GM21367 (cell line): ENCODE data around the gene APEX1.
A peak's percentile ranks its signal among the peaks of the same experiment; 100 is the strongest.
"Not testable (repeated sequence)": the region's sequence is repeated elsewhere in the genome, so short reads cannot be mapped to it uniquely, and the experiment has no call there.

Source experiments
- ATAC-seq: cut with Tn5 transposase; IDR thresholded peaks from one replicate; pipeline ENCODE4 v1.9.1; 2021; ENCODE audit not compliant: unreplicated experiment

APEX1 gene

DNA sequence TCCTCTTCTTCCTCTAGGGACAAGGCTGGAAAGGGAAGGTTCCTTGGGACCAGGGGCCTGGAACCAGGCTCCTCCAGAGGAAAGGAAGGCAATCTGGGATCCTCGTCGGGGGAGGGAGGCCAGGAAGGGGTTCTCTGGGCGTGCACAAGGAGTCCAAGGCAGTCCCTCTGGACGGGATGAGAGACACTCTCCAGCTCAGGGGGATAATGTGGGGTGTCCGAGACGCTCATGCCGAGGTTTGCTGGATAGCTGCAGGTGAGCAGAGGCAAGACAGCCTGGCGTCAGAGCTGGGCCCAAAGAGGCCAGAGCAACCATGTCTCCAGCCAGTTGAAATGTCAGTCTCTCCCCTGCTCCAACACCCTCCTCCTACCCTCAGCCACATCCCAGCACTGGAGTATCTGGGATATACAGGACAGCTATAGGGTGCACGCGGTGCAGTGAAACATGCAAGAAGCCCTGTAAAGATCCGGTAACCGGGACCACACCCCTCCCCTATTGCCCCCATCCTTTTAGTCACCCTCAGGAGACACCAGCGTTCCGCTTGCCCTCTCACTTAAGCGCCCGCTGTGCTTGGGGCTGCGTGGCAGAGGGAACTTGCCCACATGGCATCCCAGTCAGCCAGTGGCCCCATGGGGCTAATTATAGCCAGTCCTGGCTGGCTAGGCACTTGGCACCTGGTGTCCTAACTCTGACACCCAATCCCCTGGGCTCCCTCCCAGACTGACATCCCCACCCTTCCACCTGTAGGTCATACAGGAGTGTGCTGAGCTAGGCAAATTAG is 19.3 kb upstream of the APEX1 start, which contains the start of gene KLHL33:
TSS of gene KLHL33 (minus strand) at position 585 of the 781 bp plus-strand sequence. CDS start at position 230, 355 bp downstream.
- ATAC-seq: no peak

DNA sequence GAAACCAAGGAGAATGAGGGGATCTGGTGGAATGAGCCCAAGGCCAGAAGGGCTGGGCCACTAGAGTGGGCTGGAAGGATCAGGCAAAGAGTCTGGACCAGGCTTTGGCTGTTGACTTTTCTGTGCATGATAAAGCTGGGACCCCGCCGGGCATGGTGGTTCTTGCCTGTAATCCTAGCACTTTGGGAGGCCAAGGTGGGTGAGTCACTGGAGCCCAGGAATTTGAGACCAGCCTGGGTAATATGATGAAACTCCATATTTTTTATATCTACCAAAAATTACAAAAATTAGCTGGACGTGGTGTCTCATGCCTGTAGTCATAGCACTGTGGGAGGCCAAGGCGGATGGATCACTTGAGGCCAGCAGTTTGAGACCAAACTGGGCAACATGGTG is 18.7 kb upstream of the APEX1 start:
- no peak for ATAC-seq

DNA sequence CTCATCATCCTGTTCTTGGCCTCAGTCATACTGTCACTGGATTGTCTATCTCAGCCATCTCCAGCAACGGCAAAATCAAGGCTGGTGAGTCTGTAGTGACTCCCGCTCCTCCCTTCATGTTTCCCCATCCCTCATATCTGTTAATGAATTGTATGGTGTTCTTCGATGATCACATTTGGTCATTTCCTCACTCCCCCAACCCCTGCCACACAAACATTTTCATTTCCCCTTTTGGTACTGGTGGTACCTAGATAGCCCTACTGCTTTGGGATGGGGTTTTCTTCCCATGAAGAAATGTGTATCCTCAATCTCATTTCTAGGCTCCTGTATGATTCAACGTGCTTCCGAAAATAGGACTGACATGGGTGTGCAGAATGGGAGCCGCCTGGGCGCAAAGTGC is 16.4 kb upstream of the APEX1 start:
- no peak for ATAC-seq

DNA sequence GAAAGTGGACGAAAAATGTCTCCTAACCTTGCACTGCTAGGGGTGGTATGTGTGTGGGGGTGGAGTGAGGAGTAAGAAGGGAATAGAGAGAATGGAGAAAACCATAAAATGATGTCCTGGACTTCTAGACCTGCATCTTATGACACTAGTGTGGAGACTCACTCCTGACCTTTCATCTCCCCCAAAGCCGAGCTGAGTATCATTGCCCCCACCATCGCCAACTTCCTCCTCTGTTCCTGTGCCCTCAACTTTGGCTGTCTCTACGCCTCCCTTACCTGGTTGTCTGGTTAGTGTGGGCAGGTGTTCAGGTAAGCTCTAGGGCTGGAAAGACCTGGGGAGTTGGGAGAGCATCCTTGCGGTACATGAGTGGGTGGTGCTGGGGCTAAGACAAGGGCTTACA is 14.6 kb upstream of the APEX1 start:
- no peak for ATAC-seq

DNA sequence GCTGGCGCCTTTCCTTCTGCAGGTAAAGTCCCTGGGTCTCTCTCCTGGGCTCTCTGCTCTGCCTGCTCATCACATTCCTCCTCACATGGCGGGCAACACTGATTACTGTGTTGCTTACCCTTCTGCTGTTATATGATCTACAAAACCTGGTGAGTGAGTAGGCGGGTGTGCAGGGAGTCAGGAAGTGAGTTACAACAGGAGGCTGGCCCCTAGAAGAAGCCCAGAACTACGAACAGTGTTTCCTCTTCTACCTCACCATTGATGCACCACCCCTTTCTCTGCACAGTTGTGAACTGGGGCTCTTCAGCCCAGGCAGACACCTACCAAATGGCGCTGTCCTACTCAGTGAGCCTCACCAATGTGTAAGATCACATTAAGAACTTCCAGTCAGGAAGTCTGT is 14.1 kb upstream of the APEX1 start:
- ATAC-seq: no peak

DNA sequence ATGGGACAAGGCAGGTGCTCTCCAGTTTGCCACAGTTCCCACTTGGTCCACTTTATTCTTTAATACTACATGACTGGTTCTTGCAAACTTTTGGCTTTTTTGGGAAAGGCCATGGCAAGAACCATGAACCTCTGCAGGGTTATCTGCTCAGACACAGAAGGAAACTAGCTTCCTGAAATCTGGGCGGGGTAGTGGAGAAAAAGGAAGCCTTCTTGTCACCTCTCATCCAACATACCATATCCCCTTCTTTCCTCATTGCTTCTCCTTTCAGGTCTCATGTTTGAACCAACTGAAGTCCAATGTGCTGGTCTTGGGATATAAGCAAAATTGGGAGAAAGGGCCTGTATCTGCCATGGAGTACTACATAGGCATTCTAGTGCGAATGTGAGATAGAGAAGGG is 13.6 kb upstream of the APEX1 start:
- no peak for ATAC-seq

DNA sequence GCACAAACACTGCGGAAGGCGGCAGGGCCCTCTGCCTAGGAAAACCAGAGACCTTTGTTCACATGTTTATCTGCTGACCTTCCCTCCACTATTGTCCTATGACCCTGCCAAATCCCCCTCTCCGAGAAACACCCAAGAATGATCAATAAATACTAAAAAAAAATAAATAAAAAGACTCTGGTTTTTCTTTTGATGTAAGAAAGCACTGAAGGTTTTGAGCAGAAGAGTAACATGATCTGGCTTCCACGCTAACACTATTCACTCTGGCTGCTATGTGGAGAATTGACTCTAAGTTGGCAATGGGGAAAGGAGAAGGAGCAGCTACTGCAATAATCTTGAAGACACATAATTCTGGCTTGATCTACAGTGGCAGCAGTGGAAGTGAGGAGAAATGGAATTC is 11.4 kb upstream of the APEX1 start:
- ATAC-seq: not testable (repeated sequence)

DNA sequence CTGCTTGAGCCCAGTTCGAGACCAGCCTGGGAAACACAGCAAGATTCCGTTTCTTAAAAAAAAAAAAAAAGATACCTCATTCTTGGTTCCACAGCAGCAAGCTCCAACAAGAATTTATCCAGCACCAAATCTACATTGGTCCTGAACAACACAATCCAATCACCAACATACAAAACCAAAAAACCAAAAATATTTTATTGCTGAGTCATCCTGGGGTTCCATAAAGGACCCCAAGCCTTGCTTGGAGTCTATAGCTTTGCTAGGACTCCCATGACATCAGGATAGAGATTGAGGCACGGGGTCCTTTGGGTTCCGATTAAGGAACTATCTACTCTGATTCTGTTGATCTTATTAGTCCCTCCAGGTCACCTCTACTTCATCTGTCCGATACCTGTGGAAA is 8.1 kb upstream of the APEX1 start:
- ATAC-seq: no peak

DNA sequence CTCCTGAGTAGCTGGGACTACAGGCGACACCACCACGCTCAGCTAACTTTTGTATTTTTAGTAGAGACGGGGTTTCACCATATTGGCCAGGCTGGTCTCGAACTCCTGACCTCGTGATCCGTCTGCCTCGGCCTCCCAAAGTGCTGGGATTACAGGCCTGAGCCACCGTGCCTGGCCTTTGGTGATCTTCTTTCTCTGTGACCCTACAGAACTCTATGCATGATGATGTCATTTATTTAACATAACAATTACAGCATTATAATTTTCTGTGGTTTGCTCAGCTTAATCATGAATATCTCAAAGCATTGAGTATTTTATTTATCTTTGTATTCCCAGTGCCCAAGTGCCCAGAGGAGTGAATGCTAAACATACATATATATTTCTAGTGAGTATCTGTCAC is 2.2 kb upstream of the APEX1 start:
- ATAC-seq: not testable (repeated sequence)

DNA sequence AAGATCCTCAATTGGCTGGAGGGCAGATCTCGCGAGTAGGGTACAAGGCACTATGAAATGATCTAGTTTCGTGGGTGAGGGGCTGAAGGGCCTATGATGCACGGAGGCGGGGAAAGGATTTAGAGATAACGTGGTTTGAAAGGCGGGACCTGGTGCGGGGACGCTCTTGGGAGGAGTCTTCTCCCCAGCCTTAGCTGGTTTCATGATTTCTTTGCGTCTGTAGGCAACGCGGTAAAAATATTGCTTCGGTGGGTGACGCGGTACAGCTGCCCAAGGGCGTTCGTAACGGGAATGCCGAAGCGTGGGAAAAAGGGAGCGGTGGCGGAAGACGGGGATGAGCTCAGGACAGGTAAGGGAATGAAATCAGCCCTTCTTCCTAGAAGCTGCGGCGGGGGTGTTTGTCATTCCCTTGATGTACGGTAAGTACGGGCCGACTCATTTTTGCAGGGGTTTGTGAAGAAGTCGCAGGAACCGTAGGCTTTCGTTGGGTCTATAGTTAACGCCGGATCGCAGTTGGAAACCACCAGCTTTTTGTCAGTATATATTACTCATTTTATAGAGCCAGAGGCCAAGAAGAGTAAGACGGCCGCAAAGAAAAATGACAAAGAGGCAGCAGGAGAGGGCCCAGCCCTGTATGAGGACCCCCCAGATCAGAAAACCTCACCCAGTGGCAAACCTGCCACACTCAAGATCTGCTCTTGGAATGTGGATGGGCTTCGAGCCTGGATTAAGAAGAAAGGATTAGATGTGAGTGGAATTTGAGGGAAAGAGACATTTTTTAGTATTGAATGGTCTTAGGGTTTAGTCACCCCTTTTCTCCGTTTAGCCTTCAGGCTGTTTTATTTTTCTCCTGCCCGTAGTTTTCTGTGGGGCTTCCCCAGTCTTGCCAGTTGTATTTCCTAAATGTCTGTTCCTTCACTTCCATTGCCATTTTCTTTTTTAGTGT is 602 bp downstream of the APEX1 start:
- ATAC-seq: peak; percentile 33

DNA sequence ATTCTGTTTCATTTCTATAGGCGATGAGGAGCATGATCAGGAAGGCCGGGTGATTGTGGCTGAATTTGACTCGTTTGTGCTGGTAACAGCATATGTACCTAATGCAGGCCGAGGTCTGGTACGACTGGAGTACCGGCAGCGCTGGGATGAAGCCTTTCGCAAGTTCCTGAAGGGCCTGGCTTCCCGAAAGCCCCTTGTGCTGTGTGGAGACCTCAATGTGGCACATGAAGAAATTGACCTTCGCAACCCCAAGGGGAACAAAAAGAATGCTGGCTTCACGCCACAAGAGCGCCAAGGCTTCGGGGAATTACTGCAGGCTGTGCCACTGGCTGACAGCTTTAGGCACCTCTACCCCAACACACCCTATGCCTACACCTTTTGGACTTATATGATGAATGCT is 1.9 kb downstream of the APEX1 start:
- ATAC-seq: no peak

DNA sequence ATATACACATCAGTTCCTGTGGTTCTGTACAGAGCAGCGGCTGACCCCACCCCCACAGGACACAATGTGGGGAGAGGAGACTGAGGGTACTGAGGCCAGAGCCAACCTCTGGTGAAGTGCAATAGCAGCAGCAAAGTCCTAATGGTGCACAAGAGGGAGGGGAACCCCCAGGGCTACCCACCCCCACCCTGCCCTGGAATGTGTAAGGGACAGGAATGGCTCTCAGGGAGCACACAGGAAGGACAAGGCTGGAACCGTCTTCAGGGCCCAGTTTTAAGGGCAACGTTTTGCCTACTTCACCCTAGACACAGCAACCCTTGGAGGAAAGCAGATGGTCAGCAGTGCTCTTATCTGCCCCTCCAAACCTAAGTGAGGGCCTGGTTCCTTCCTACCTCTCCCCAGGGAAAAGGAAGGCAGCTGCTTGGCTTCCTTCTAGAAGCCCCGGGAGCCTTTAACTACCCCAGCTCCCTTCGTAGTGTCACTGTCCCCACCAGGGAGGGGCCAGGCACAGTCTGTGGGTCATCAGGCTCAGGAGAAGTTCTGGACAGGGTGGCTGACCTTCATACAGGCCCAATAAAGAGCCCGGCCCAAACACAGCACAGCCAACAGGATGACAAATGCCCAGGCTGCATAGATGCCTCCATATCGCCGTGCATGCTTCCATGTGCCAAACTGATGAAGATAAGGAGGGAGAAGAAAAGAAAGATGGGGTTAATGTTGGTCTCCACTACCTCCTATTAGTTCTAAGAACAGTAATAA is 3.2 kb downstream of the APEX1 start:
- ATAC-seq: no peak

DNA sequence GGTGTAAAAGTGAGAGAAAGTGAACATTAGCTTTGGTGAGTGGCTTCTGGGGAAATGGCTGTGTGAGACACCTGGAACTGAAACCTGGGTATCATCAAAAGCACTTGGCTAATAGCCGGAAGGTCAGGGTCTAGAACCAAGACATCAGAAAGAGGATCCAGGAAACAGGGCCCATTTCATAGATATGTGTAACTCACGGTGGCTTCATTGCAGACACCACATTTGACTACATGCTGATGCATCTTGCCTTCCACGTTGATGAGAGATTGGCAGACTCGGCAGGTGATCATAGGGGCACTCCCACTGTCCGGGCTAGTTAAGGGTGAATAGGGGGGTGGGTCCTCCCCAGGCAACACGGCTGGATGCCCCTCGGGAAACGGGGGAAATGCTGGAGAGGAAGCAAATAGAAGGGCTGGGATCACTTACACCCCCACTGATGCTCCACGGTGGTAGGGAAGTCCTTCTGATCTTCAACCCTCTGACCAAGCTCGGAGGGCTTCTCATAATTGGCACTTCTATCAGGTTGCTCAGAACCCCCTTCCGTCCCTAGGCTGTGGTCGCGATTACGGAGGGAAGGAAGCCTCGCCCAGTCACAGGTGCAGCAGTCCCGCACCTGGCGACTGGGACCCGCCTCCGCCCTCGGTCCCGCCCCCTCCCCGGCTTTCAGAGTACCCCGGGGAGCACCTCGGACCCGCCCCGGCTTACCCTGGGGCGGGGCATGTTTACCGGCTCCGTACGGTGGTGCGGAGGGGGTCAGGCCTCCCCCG is 5.6 kb downstream of the APEX1 start:
- ATAC-seq: no peak

DNA sequence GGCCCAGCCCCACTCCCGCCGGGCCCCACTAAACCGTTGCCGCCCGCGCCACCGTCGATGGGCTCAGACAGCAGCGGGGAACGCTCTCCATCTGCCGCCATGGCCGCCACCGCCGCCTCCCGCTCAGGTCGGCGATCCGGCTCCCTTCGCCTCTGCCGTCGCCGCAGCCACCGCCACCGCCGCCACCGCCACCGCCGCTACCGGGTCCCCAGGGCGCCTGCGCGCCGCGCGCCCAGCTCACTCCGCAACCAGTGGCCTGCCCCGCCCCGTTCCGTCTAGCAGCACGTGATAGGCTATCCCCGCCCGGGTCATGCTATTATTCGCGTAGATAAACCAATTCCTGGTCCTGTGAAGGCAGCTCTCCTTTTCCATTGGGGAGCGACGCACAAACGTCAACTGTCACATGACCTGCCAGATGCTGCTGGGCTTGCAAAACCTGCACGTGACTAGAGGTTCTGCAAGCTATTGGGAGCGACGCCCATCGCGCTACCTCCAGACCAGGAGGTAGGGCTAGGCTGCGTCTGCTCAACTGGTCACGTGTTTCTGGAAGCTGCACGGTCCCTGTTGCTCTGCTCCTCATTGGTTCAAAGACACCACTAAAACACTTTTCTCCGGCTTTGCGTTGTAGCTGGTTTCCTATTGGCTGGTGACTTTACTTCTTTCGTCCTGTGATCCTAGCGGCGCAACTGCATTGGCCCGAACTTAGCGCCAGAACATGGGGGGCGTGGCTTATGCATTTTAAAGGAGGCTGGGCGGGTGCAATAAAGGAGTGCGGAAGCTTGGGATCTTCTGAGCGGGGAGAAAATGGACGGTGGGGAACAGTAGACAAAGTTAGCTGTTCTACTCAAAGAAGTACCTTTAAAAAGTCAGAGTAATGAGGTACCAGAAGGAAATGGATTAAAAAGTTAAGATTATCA is 6.5 kb downstream of the APEX1 start, which contains the start of gene PIP4P1:
TSS of gene PIP4P1 (minus strand) at position 210 of the 917 bp plus-strand sequence. CDS start at position 101, 109 bp downstream.
- ATAC-seq: peak; percentile 91

DNA sequence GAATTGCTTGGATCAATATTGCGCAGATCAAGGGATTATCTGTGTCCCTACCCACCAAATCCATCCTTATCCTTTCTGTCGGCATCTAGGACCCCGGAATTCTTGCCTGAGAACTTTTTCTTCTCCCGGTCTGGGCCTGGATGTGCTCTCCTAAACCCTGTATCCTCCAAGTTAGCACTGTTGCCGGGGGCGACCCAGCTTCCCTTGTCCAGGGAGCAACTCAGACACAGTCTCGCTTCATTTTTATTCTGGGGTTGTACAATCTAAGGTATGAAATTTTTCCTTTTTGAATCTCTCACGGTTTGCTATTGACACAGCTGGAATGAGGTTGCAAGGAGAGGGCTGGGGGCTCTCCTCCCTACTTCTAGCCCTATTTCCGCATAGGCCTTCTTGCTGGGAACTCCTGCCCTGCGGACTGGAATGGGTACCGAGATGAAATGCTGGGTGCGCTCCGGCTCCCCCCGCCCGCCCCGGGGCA is 13.8 kb downstream of the APEX1 start:
- no peak for ATAC-seq

DNA sequence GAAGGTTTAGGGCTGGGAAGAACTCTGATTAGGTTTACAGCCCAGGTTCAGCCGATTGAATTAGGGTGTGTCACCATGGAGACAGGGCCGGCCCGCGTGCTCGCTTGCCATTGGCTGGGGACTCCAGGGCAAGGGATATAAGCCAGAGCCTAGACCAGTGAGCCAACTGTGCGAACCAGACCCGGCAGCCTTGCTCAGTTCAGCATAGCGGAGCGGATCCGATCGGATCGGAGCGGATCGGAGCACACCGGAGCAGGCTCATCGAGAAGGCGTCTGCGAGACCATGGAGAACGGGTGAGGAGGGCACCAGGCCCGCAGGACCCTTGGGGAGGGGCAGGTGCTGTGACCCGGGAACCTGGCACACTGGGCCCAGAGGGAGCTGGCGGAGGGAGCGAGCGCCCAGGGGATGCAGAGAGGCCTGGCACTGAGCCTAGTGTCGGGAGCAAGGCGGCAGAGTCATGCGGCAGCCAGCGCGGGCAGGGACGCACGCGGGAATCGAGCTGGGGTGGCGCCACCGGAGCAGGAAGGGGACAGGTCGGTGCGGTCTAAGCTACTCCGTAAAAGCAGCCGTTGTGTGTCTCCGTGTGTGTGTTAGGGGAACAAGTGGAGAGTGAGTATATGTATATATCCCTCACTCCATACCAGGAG is 14.3 kb downstream of the APEX1 start, which contains the start of gene PNP:
TSS of gene PNP (plus strand) at position 165 of the 648 bp plus-strand sequence. CDS start at position 284, 119 bp downstream.
- ATAC-seq: peak; percentile 86

DNA sequence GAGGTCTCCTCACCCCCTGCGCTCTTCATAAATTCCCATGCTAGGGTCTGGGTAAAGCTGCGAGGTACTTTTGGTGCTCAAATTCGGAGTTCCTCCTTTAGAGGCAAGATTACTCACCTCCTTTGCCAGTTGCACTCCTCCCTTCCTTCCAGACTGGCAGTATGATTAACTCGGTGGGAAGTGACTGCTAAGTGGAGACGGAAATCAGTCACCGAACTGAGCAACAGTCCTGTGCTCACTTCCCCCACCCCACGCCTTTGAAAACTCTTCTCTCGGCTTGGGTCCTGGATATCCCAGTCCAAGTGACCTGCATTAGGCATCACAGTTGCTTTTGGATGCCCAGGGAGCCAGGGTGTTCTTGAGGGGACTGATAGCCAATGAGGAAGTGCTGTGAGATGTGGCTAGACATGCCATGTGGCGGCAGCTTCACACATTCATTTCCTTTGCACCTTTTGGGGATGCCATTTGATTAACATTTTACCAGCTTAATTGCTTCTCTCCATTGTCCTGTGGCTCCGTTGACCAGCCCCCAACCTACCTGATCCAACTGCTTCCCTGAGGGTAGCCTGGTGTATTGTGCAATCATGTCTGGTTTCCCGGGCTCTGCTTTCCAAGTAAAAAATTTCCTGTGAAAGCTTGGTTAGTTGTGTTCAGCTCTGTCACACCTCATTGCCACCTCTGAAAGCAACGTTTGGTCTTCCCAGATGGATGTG is 15.0 kb downstream of the APEX1 start:
- peak; percentile 29 for ATAC-seq

DNA sequence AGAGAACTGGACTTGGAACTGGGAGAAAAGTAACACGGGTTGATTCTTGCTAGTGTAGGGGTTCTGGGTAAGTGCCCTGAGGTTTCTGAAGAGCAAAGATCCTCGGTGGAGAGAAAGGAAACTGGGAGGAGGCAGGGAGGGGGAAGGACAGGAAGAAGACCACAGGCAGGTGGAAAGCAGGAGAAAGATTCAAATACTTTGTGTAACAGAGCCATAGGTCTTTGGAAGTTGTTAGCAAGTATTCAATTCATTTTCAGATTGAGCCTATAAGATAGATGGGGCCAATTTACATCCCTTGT is 15.5 kb downstream of the APEX1 start:
- no peak for ATAC-seq
